Measurements from ENCODE around the gene MSMP.

MSMP gene

GRCh38 chr9:35789541-35789940, 35.5 kb upstream of the MSMP start:
- TF ChIP-seq CTCF (IDR thresholded peaks at IDR 0.05; ENCODE audit: insufficient read depth, low read length) (no peak), GABPA (IDR thresholded peaks at IDR 0.05; ENCODE audit: low read depth) (no peak), SPI1 (IDR thresholded peaks at IDR 0.05; ENCODE audit: borderline replicate concordance, low read depth) (no peak), REST (IDR thresholded peaks at IDR 0.05; ENCODE audit: insufficient replicate concordance, low read depth) (no peak), POLR2AphosphoS5 (IDR thresholded peaks at IDR 0.05; ENCODE audit: low read depth) (no peak)
- DNase-seq (ENCODE audit: low read depth in 1 of 2, low spot score in 1 of 2) = no peak
- H3K27me3 ChIP-seq (ENCODE audit: insufficient read depth, poor library complexity, severe bottlenecking) = no peaks in the 10 kb centered on the region
- no peak overlapping the region for H3K4me3 ChIP-seq (replicated peaks; ENCODE audit: insufficient read depth, low read length)
- no peak overlapping the region for H3K27ac ChIP-seq (replicated peaks)

GRCh38 chr9:35783418-35783817, 29.3 kb upstream of the MSMP start:
- TF ChIP-seq REST (IDR thresholded peaks at IDR 0.05; ENCODE audit: insufficient replicate concordance, low read depth) = no peak
- H3K4me3 ChIP-seq (replicated peaks; ENCODE audit: insufficient read depth, low read length) = no peak overlapping the region
- no peaks in the 10 kb centered on the region for H3K27me3 ChIP-seq (ENCODE audit: insufficient read depth, poor library complexity, severe bottlenecking)
- DNase-seq (ENCODE audit: low read depth in 1 of 2, low spot score in 1 of 2) = no peak
- H3K27ac ChIP-seq (replicated peaks) = no peak overlapping the region

- TF ChIP-seq CTCF (IDR thresholded peaks at IDR 0.05; ENCODE audit: insufficient read depth, low read length) (no peak), POLR2AphosphoS5 (IDR thresholded peaks at IDR 0.05; ENCODE audit: low read depth) (no peak), REST (IDR thresholded peaks at IDR 0.05; ENCODE audit: insufficient replicate concordance, low read depth) (no peak), SPI1 (IDR thresholded peaks at IDR 0.05; ENCODE audit: borderline replicate concordance, low read depth) (no peak), GABPA (IDR thresholded peaks at IDR 0.05; ENCODE audit: low read depth) (no peak)
- Histone ChIP-seq H3K27ac (replicated peaks) (no peak overlapping the region), H3K27me3 (ENCODE audit: insufficient read depth, poor library complexity, severe bottlenecking) (no peaks in the 10 kb centered on the region), H3K4me3 (replicated peaks; ENCODE audit: insufficient read depth, low read length) (no peak overlapping the region)
- no peak for DNase-seq (ENCODE audit: low read depth in 1 of 2, low spot score in 1 of 2)
Measured at GRCh38 chr9:35781066-35781465, 27.0 kb upstream of the MSMP start.

GRCh38 chr9:35778496-35778895, 24.4 kb upstream of the MSMP start:
- TF ChIP-seq POLR2AphosphoS5 (IDR thresholded peaks at IDR 0.05; ENCODE audit: low read depth) (no peak), CTCF (IDR thresholded peaks at IDR 0.05; ENCODE audit: insufficient read depth, low read length) (no peak), REST (IDR thresholded peaks at IDR 0.05; ENCODE audit: insufficient replicate concordance, low read depth) (no peak), SPI1 (IDR thresholded peaks at IDR 0.05; ENCODE audit: borderline replicate concordance, low read depth) (no peak), GABPA (IDR thresholded peaks at IDR 0.05; ENCODE audit: low read depth) (no peak)
- DNase-seq (ENCODE audit: low read depth in 1 of 2, low spot score in 1 of 2) = no peak
- Histone ChIP-seq H3K4me3 (replicated peaks; ENCODE audit: insufficient read depth, low read length) (no peak overlapping the region), H3K27ac (replicated peaks) (no peak overlapping the region), H3K27me3 (ENCODE audit: insufficient read depth, poor library complexity, severe bottlenecking) (no peaks in the 10 kb centered on the region)
